Fibroblast of the aortic adventitia (primary cell): ENCODE measurements around the gene WDR89. TPM values are rescaled to one million over a fixed set of nuclear protein-coding genes. Genes with fewer than 3 reads are reported as not detected.

Experiments
- DNase-seq: peaks from one replicate; pipeline ENCODE4 v3.0.0-alpha.2; 2010; ENCODE audit warnings: low read depth
- H3K4me3 ChIP-seq: 2 replicates; pipeline ENCODE4 v1.5.1; 2011; ENCODE audit warnings: low read depth, mild to moderate bottlenecking, control low read depth, low read length, moderate library complexity
- total RNA-seq: library from RNA; depleted of rRNA; stranded (reverse); fragments of >200 nt; gene quantifications from 2 replicates; pipeline ENCODE4 v1.2.3, GENCODE V29; 2012; ENCODE audit warnings: low replicate concordance
- TF ChIP-seq, protein P1 (sequence below): IDR thresholded peaks from 2 replicates; pipeline ENCODE4 v1.5.1; 2011; ENCODE audit warnings: mild to moderate bottlenecking, low read length, control low read depth, inconsistent platforms; ENCODE audit not compliant: insufficient read depth

The WDR89 gene
- total RNA-seq, 1 donor, result 10.1 TPM

DNA sequence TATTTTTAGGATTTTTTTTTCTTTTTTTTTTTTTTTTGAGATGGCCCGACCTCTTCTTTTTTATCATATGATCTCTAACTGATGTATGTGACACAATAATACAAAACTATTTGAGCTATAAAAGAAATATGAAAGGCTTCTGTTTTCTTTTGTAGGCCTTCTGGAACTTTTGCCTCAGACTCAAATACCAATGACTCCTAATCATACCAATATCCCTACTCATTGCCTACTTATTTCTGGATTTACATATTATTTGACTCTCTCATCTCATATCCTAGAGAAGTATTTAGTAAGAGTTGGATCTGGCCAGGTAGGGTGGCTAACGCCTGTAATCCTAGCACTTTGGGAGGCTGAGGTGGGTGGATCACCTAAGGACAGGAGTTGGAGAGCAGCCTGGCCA is 12.7 kb upstream of the WDR89 start:
- DNase-seq, result no peak
- TF ChIP-seq, protein P1, sequence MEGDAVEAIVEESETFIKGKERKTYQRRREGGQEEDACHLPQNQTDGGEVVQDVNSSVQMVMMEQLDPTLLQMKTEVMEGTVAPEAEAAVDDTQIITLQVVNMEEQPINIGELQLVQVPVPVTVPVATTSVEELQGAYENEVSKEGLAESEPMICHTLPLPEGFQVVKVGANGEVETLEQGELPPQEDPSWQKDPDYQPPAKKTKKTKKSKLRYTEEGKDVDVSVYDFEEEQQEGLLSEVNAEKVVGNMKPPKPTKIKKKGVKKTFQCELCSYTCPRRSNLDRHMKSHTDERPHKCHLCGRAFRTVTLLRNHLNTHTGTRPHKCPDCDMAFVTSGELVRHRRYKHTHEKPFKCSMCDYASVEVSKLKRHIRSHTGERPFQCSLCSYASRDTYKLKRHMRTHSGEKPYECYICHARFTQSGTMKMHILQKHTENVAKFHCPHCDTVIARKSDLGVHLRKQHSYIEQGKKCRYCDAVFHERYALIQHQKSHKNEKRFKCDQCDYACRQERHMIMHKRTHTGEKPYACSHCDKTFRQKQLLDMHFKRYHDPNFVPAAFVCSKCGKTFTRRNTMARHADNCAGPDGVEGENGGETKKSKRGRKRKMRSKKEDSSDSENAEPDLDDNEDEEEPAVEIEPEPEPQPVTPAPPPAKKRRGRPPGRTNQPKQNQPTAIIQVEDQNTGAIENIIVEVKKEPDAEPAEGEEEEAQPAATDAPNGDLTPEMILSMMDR, result no peak
- H3K4me3 ChIP-seq, result no peak overlapping the region

DNA sequence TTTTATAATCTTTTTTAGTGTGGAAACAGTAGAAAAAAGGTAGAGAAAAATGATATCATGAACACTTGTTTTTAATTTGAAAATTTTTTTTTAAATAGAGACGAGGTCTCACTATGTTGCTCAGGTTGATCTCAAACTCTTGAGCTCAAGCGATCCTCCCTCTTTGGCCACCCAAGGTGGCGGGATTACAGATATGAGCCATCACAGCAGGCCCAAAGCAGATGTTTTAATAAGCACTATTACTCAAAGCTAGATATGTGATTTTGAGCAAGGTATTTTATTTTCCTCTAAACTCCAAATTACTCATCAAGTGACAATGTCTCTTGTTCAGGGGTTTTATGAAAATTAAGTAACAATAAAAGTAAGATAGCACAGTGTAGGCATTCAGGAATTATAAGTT is 10.7 kb upstream of the WDR89 start:
- TF ChIP-seq, protein P1, result no peak
- DNase-seq, result no peak
- no peak overlapping the region for H3K4me3 ChIP-seq

DNA sequence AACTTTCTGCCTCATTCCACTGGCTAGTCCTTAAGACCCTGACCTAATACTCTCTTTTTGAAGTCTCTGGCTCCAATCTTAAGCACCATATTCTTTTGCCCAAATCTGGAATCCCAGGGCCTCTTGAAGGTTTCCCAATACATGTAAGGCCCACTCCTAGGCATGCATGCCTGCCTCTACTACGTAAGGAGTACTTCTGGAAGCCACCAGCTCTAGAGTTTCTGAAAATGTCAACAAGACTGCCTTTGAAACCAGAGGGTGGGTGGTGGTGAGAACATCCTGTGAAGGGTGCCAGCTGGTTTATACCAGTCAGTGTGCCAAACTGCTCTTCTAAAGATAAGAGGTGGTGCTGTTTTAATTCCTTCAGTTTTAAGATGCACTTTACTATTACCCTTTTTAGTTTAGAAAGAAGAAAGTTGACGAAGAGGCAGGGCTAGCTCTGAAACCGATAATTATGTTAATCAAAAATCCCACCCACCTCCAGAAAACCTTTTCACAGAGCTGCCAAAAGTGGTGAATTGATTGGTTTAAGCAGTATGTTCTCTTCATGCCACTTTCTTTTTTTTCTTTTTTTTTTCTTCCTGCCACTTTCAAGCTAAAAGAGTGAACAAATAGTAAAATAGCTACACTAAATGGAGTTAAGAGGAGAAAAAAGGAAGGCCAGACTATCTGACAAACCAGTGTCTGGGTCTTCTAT is 8.7 kb upstream of the WDR89 start:
- TF ChIP-seq, protein P1, result no peak
- peak; percentile 22 for DNase-seq

DNA sequence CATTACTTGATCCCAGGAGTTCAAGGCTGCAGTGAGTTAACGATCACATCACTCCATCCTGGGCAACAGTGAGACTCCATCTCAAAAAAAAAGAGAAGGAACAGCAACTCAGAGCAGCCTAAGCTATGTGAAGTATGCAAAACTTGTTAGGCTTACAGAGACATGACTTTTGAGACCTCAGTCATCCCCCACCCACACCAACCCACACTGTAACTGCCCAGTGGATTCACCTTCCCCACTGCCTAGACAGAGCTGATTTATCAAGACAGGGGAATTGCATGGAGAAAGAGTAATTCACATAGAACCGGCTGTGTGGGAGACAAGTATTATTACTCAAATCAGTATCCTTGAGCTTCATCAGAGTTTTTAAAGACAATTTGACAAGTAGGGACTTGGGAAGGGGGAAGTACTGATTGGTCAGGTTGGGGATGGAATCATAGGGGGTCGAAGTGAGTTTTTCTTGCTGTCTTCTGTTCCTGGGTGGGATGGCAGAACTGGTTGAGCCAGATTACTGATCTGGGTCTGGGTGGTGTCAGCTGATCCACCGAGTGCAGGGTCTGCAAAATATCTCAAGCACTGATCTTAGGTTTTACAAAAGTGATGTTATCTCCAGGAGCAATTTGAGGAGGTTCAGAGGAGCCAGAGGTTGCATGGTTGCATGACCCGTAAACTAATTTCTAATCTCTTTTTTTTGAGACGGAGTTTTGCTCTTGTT is 6.2 kb upstream of the WDR89 start:
- no peak overlapping the region for H3K4me3 ChIP-seq
- no peak for DNase-seq
- TF ChIP-seq, protein P1, result no peak

More for the DNA sequence above, 8.7 kb upstream of the WDR89 start:
- no peak overlapping the region for H3K4me3 ChIP-seq

DNA sequence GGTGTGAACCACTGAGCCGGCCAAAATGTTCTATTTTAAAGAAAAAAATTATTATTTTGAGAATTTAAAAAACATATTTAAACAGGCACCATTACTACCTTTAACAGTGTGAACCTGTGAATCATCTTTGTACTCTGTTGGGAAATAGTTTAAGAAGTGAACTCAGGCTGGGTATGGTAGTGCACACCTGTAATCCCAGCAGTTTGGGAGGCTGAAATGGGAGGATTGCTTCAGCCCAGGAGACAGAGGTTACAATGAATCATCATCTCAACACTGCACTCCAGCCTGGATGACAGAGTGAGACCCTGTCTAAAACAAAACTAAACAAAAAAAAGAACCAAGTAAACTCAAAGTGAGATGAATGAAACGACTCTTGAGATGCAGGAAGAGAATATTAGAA is 3.1 kb upstream of the WDR89 start:
- H3K4me3 ChIP-seq, result no peak overlapping the region
- DNase-seq, result no peak
- TF ChIP-seq, protein P1, result no peak

DNA sequence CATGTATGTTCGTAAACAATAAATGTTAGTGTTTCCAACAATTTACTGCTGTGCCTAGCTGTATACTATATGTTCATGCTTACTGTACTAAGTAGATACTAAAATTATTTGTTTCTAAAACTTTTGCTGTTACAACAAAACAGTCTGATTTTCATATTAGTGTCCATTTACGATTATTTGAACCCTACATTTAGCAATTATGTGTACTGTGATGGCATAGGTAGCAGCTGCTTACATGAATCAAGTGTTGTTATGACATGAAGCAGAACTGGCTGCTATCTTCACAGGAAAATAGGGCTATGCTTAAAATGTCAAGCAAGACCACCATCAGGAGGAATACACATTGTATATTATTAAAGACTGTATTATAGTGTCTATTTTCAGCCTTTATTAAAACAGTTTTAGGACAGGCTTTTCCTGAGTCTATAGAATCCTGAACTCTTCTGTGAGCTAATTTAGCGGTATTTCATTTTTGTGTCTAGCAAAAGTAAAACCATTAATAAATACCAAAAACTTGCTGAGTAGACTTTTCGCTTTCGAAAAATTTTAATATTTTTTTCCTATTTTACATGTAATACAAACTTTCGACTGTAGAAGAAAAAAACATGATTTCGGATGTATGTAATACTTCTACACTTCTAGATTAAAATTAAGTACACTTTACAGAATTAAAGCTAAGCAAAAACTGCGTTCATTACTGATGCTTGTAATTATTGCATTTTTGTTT is 1.1 kb upstream of the WDR89 start:
- peak overlapping the region; percentile 76 for H3K4me3 ChIP-seq
- TF ChIP-seq, protein P1, result no peak
- no peak for DNase-seq
